Measurements from ENCODE around the gene IGF1R.

IGF1R gene

GRCh38 chr15:98809273-98809672, 160.9 kb downstream of the IGF1R start:
- DNase-seq: no peak
- Histone ChIP-seq H3K27ac (ENCODE audit: insufficient read depth, low read length, poor library complexity, severe bottlenecking) (no peak overlapping the region), H3K27me3 (replicated peaks; ENCODE audit: control insufficient read depth, insufficient read depth, low read length, poor library complexity, severe bottlenecking) (no peaks in the 10 kb centered on the region), H3K4me3 (ENCODE audit: insufficient read depth, low read depth, low read length, poor library complexity, severe bottlenecking) (no peak overlapping the region), H3K36me3 (ENCODE audit: control insufficient read depth, insufficient read depth, low read length) (no peaks in the 10 kb centered on the region), H3K4me1 (ENCODE audit: control insufficient read depth, insufficient read depth, low read length, poor library complexity, severe bottlenecking) (no peaks in the 10 kb centered on the region), H3K9me3 (ENCODE audit: control insufficient read depth, low read length) (no peaks in the 10 kb centered on the region)

- Histone ChIP-seq H3K4me1 (ENCODE audit: control insufficient read depth, insufficient read depth, low read length, poor library complexity, severe bottlenecking) (no peaks in the 10 kb centered on the region), H3K27me3 (replicated peaks; ENCODE audit: control insufficient read depth, insufficient read depth, low read length, poor library complexity, severe bottlenecking) (no peaks in the 10 kb centered on the region), H3K27ac (ENCODE audit: insufficient read depth, low read length, poor library complexity, severe bottlenecking) (no peak overlapping the region), H3K36me3 (ENCODE audit: control insufficient read depth, insufficient read depth, low read length) (no peaks in the 10 kb centered on the region), H3K9me3 (ENCODE audit: control insufficient read depth, low read length) (no peaks in the 10 kb centered on the region), H3K4me3 (ENCODE audit: insufficient read depth, low read depth, low read length, poor library complexity, severe bottlenecking) (no peak overlapping the region)
- DNase-seq: no peak
Measured at GRCh38 chr15:98812716-98813446, 164.5 kb downstream of the IGF1R start.

GRCh38 chr15:98813951-98814350, 165.6 kb downstream of the IGF1R start:
- Histone ChIP-seq H3K4me1 (ENCODE audit: control insufficient read depth, insufficient read depth, low read length, poor library complexity, severe bottlenecking) (no peaks in the 10 kb centered on the region), H3K4me3 (ENCODE audit: insufficient read depth, low read depth, low read length, poor library complexity, severe bottlenecking) (no peak overlapping the region), H3K36me3 (ENCODE audit: control insufficient read depth, insufficient read depth, low read length) (no peaks in the 10 kb centered on the region), H3K27ac (ENCODE audit: insufficient read depth, low read length, poor library complexity, severe bottlenecking) (no peak overlapping the region), H3K27me3 (replicated peaks; ENCODE audit: control insufficient read depth, insufficient read depth, low read length, poor library complexity, severe bottlenecking) (no peaks in the 10 kb centered on the region), H3K9me3 (ENCODE audit: control insufficient read depth, low read length) (no peaks in the 10 kb centered on the region)
- DNase-seq: no peak

- H3K27ac ChIP-seq (ENCODE audit: insufficient read depth, low read length, poor library complexity, severe bottlenecking): no peak overlapping the region
- DNase-seq: no peak
- H3K27me3 ChIP-seq (replicated peaks; ENCODE audit: control insufficient read depth, insufficient read depth, low read length, poor library complexity, severe bottlenecking): no peaks in the 10 kb centered on the region
Measured at GRCh38 chr15:98815207-98815606, 166.9 kb downstream of the IGF1R start.

GRCh38 chr15:98817745-98818144, 169.4 kb downstream of the IGF1R start:
- Histone ChIP-seq H3K4me1 (ENCODE audit: control insufficient read depth, insufficient read depth, low read length, poor library complexity, severe bottlenecking) (no peaks in the 10 kb centered on the region), H3K4me3 (ENCODE audit: insufficient read depth, low read depth, low read length, poor library complexity, severe bottlenecking) (no peak overlapping the region), H3K9me3 (ENCODE audit: control insufficient read depth, low read length) (no peaks in the 10 kb centered on the region), H3K27ac (ENCODE audit: insufficient read depth, low read length, poor library complexity, severe bottlenecking) (no peak overlapping the region), H3K36me3 (ENCODE audit: control insufficient read depth, insufficient read depth, low read length) (no peaks in the 10 kb centered on the region), H3K27me3 (replicated peaks; ENCODE audit: control insufficient read depth, insufficient read depth, low read length, poor library complexity, severe bottlenecking) (no peaks in the 10 kb centered on the region)
- no peak for DNase-seq

More at GRCh38 chr15:98815207-98815606, 166.9 kb downstream of the IGF1R start:
- Histone ChIP-seq H3K36me3 (ENCODE audit: control insufficient read depth, insufficient read depth, low read length) (no peaks in the 10 kb centered on the region), H3K4me3 (ENCODE audit: insufficient read depth, low read depth, low read length, poor library complexity, severe bottlenecking) (no peak overlapping the region), H3K4me1 (ENCODE audit: control insufficient read depth, insufficient read depth, low read length, poor library complexity, severe bottlenecking) (no peaks in the 10 kb centered on the region), H3K9me3 (ENCODE audit: control insufficient read depth, low read length) (no peaks in the 10 kb centered on the region)

- no peaks in the 10 kb centered on the region for H3K36me3 ChIP-seq (ENCODE audit: control insufficient read depth, insufficient read depth, low read length)
- H3K4me3 ChIP-seq (ENCODE audit: insufficient read depth, low read depth, low read length, poor library complexity, severe bottlenecking): no peak overlapping the region
- no peak overlapping the region for H3K27ac ChIP-seq (ENCODE audit: insufficient read depth, low read length, poor library complexity, severe bottlenecking)
Measured at GRCh38 chr15:98823012-98823458, 174.7 kb downstream of the IGF1R start.

DNA sequence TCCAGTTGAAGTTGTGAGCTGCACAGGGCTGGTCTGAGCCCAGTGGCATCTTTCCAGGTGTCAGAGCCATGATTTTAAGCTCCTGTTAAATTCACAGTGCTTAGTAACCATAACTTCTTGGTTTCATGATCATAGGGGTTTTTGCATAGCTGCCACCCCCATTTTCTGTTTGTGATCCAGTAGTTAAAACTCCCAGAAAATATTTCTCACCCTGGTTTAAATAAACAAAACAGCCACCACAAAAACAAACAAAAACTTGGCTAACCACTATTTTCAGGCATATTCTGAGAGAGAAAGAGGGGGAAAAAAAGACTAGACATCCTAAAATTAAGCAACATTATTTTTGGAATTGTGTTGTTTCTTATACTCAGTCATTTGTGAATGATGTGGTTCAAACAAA, 175.3 kb downstream of the IGF1R start:
- Histone ChIP-seq H3K9me3 (ENCODE audit: control insufficient read depth, low read length) (peaks cover 5% of the 10 kb centered on the region), H3K36me3 (ENCODE audit: control insufficient read depth, insufficient read depth, low read length) (no peaks in the 10 kb centered on the region), H3K27ac (ENCODE audit: insufficient read depth, low read length, poor library complexity, severe bottlenecking) (no peak overlapping the region), H3K27me3 (replicated peaks; ENCODE audit: control insufficient read depth, insufficient read depth, low read length, poor library complexity, severe bottlenecking) (no peaks in the 10 kb centered on the region), H3K4me1 (ENCODE audit: control insufficient read depth, insufficient read depth, low read length, poor library complexity, severe bottlenecking) (no peaks in the 10 kb centered on the region), H3K4me3 (ENCODE audit: insufficient read depth, low read depth, low read length, poor library complexity, severe bottlenecking) (no peak overlapping the region)
- no peak for DNase-seq

More at GRCh38 chr15:98823012-98823458, 174.7 kb downstream of the IGF1R start:
- H3K4me1 ChIP-seq (ENCODE audit: control insufficient read depth, insufficient read depth, low read length, poor library complexity, severe bottlenecking): no peaks in the 10 kb centered on the region
- DNase-seq: no peak
- H3K27me3 ChIP-seq (replicated peaks; ENCODE audit: control insufficient read depth, insufficient read depth, low read length, poor library complexity, severe bottlenecking): no peaks in the 10 kb centered on the region
- H3K9me3 ChIP-seq (ENCODE audit: control insufficient read depth, low read length): peaks cover 3% of the 10 kb centered on the region

GRCh38 chr15:98824595-98824994, 176.3 kb downstream of the IGF1R start:
- DNase-seq: no peak
- no peaks in the 10 kb centered on the region for H3K27me3 ChIP-seq (replicated peaks; ENCODE audit: control insufficient read depth, insufficient read depth, low read length, poor library complexity, severe bottlenecking)
- no peaks in the 10 kb centered on the region for H3K36me3 ChIP-seq (ENCODE audit: control insufficient read depth, insufficient read depth, low read length)
- H3K27ac ChIP-seq (ENCODE audit: insufficient read depth, low read length, poor library complexity, severe bottlenecking): no peak overlapping the region
- no peak overlapping the region for H3K4me3 ChIP-seq (ENCODE audit: insufficient read depth, low read depth, low read length, poor library complexity, severe bottlenecking)
- H3K4me1 ChIP-seq (ENCODE audit: control insufficient read depth, insufficient read depth, low read length, poor library complexity, severe bottlenecking): no peaks in the 10 kb centered on the region
- peaks cover 8% of the 10 kb centered on the region for H3K9me3 ChIP-seq (ENCODE audit: control insufficient read depth, low read length)

- DNase-seq: no peak
- no peaks in the 10 kb centered on the region for H3K36me3 ChIP-seq (ENCODE audit: control insufficient read depth, insufficient read depth, low read length)
Measured at GRCh38 chr15:98826658-98827057, 178.3 kb downstream of the IGF1R start.

DNA sequence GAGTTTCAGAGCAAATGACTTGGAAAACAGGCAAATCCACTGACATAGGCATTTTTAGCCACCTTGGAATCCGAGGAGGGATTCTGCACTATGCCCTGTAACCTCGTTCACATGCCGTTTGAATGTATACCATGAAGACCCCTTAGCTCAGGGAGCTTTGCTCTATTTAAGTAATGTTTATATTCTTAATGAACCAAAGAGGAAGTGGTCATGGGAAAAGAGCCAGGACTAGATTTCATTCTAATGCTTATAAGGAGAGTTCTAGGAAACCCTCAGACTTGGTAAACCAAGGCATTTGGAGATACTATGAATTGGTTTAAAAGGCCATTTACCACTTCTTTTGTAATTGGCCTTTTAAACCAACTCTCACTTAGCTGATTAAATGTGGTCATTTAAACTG, 178.9 kb downstream of the IGF1R start:
- no peaks in the 10 kb centered on the region for H3K36me3 ChIP-seq (ENCODE audit: control insufficient read depth, insufficient read depth, low read length)
- no peak for DNase-seq
- no peak overlapping the region for H3K4me3 ChIP-seq (ENCODE audit: insufficient read depth, low read depth, low read length, poor library complexity, severe bottlenecking)
- H3K27ac ChIP-seq (ENCODE audit: insufficient read depth, low read length, poor library complexity, severe bottlenecking): no peak overlapping the region
- H3K4me1 ChIP-seq (ENCODE audit: control insufficient read depth, insufficient read depth, low read length, poor library complexity, severe bottlenecking): no peaks in the 10 kb centered on the region
- no peaks in the 10 kb centered on the region for H3K27me3 ChIP-seq (replicated peaks; ENCODE audit: control insufficient read depth, insufficient read depth, low read length, poor library complexity, severe bottlenecking)
- peaks cover 20% of the 10 kb centered on the region for H3K9me3 ChIP-seq (ENCODE audit: control insufficient read depth, low read length)

More at GRCh38 chr15:98826658-98827057, 178.3 kb downstream of the IGF1R start:
- H3K27me3 ChIP-seq (replicated peaks; ENCODE audit: control insufficient read depth, insufficient read depth, low read length, poor library complexity, severe bottlenecking): no peaks in the 10 kb centered on the region
- H3K27ac ChIP-seq (ENCODE audit: insufficient read depth, low read length, poor library complexity, severe bottlenecking): no peak overlapping the region
- no peak overlapping the region for H3K4me3 ChIP-seq (ENCODE audit: insufficient read depth, low read depth, low read length, poor library complexity, severe bottlenecking)
- no peaks in the 10 kb centered on the region for H3K4me1 ChIP-seq (ENCODE audit: control insufficient read depth, insufficient read depth, low read length, poor library complexity, severe bottlenecking)
- H3K9me3 ChIP-seq (ENCODE audit: control insufficient read depth, low read length): peaks cover 20% of the 10 kb centered on the region

Data from effector memory CD4-positive, alpha-beta T cell (primary cell).